WTC11 (cell line): ENCODE data around the gene KSR2. TPM values are rescaled to one million over a fixed set of nuclear protein-coding genes. Genes with fewer than 3 reads are reported as not detected.

Experiments
- ATAC-seq: fragments of 200-7000 bp; cut with Tn5 transposase; 2 replicates; pipeline ENCODE4 v1.10.0; 2021; ENCODE audit warnings: mild to moderate bottlenecking, moderate library complexity
- CTCF ChIA-PET: fragments of 300-600 bp; sonication (Branson Sonifier 250); formaldehyde crosslinking; loops from one replicate; lab custom pipeline; 2021; ENCODE audit warnings: antibody characterized with exemption; lab: Charles Lee
- POLR2A ChIA-PET: fragments of 350-600 bp; sonication (Branson Sonifier 250); formaldehyde crosslinking; loops from one replicate; lab custom pipeline; 2021; ENCODE audit warnings: antibody characterized with exemption; lab: Charles Lee
- DNase-seq: peaks from one replicate; pipeline ENCODE4 v3.0.0; 2021; ENCODE audit warnings: low spot score
- H3K27ac Mint-ChIP-seq: 2 replicates; pipeline ENCODE4 v1.8.0; 2021; ENCODE audit warnings: mixed read lengths
- H3K27me3 Mint-ChIP-seq: 2 replicates; pipeline ENCODE4 v1.8.0; 2021; ENCODE audit warnings: low read depth, mild to moderate bottlenecking, moderate library complexity, mixed read lengths
- H3K36me3 Mint-ChIP-seq: 2 replicates; pipeline ENCODE4 v1.8.0; 2021; ENCODE audit warnings: mixed read lengths
- H3K4me1 Mint-ChIP-seq: 2 replicates; pipeline ENCODE4 v1.8.0; 2022; ENCODE audit warnings: mixed read lengths
- H3K4me3 Mint-ChIP-seq: 2 replicates; pipeline ENCODE4 v1.8.0; 2021; ENCODE audit warnings: mild to moderate bottlenecking, moderate library complexity, mixed read lengths
- H3K9me3 Mint-ChIP-seq: 2 replicates; pipeline ENCODE4 v1.8.0; 2021; ENCODE audit warnings: mixed read lengths
- EMX1 ChIP-seq: fragments of 250-450 bp; sonication (Bioruptor Pico); IDR thresholded peaks from 2 replicates; pipeline ENCODE4 v1.8.0; 2021; ENCODE audit warnings: mild to moderate bottlenecking
- ESRRA ChIP-seq: sonication (generic); formaldehyde crosslinking; IDR thresholded peaks from 2 replicates; pipeline ENCODE4 v1.8.1; 2022; ENCODE audit warnings: mild to moderate bottlenecking, missing genetic modification reagents, borderline replicate concordance
- FOXP1 ChIP-seq: sonication (generic); formaldehyde crosslinking; IDR thresholded peaks from 2 replicates; pipeline ENCODE4 v1.8.0; 2022; ENCODE audit warnings: missing genetic modification reagents, mild to moderate bottlenecking, moderate library complexity, borderline replicate concordance
- GABPB1 ChIP-seq: sonication (generic); formaldehyde crosslinking; IDR thresholded peaks from 2 replicates; pipeline ENCODE4 v1.8.1; 2023; ENCODE audit warnings: mild to moderate bottlenecking, missing genetic modification reagents
- HMGA2 ChIP-seq: fragments of 250-450 bp; sonication (Bioruptor Pico); IDR thresholded peaks from 2 replicates; pipeline ENCODE4 v1.4.0; 2021; ENCODE audit warnings: mild to moderate bottlenecking, moderate library complexity
- JAZF1 ChIP-seq: fragments of 250-450 bp; sonication (Bioruptor Pico); IDR thresholded peaks from 2 replicates; pipeline ENCODE4 v1.9.0; 2021; ENCODE audit warnings: moderate library complexity, mild to moderate bottlenecking, inconsistent platforms
- JUN ChIP-seq: sonication (generic); formaldehyde crosslinking; IDR thresholded peaks from 2 replicates; pipeline ENCODE4 v1.8.0; 2023; ENCODE audit warnings: mild to moderate bottlenecking, missing genetic modification reagents
- MXD4 ChIP-seq: fragments of 250-450 bp; sonication (Bioruptor Pico); IDR thresholded peaks from 2 replicates; pipeline ENCODE4 v1.8.0; 2021; ENCODE audit warnings: mild to moderate bottlenecking, moderate library complexity, borderline replicate concordance
- NFE2L1 ChIP-seq: sonication (generic); formaldehyde crosslinking; IDR thresholded peaks from 2 replicates; pipeline ENCODE4 v1.8.1; 2023; ENCODE audit warnings: missing genetic modification reagents
- SMAD3 ChIP-seq: sonication (generic); formaldehyde crosslinking; IDR thresholded peaks from 2 replicates; pipeline ENCODE4 v1.8.0; 2022; ENCODE audit warnings: missing genetic modification reagents, mild to moderate bottlenecking, borderline replicate concordance
- SMAD4 ChIP-seq: sonication (generic); formaldehyde crosslinking; IDR thresholded peaks from 2 replicates; pipeline ENCODE4 v1.8.0; 2022; ENCODE audit warnings: mild to moderate bottlenecking, missing genetic modification reagents
- SOX15 ChIP-seq: fragments of 250-450 bp; sonication (Bioruptor Pico); IDR thresholded peaks from 2 replicates; pipeline ENCODE4 v1.9.0; 2021; ENCODE audit warnings: mild to moderate bottlenecking
- SP1 ChIP-seq: sonication (generic); formaldehyde crosslinking; conservative IDR thresholded peaks from 2 replicates; pipeline ENCODE4 v1.8.1; 2022; ENCODE audit warnings: missing genetic modification reagents
- ZNF138 ChIP-seq: sonication (generic); formaldehyde crosslinking; conservative IDR thresholded peaks from 2 replicates; pipeline ENCODE4 v1.8.1; 2022; ENCODE audit warnings: mild to moderate bottlenecking, moderate library complexity, missing genetic modification reagents
- ZNF263 ChIP-seq: sonication (generic); formaldehyde crosslinking; IDR thresholded peaks from 2 replicates; pipeline ENCODE4 v1.8.1; 2022; ENCODE audit warnings: low read depth, mild to moderate bottlenecking, moderate library complexity, missing genetic modification reagents
- ZNF396 ChIP-seq: fragments of 250-450 bp; sonication (Bioruptor Pico); IDR thresholded peaks from 2 replicates; pipeline ENCODE4 v1.8.0; 2021; ENCODE audit warnings: mild to moderate bottlenecking, moderate library complexity, borderline replicate concordance
- ZNF416 ChIP-seq: fragments of 250-450 bp; sonication (Bioruptor Pico); IDR thresholded peaks from 2 replicates; pipeline ENCODE4 v1.9.0; 2021; ENCODE audit warnings: mild to moderate bottlenecking, inconsistent platforms
- total RNA-seq: library from RNA; stranded (reverse); gene quantifications from 3 replicates; pipeline ENCODE4 v1.2.3, GENCODE V29; 2021
- TF ChIP-seq, protein P1 (sequence below): fragments of 250-450 bp; sonication (Bioruptor Pico); IDR thresholded peaks from 2 replicates; pipeline ENCODE4 v1.9.0; 2021; ENCODE audit warnings: mild to moderate bottlenecking
- TF ChIP-seq, protein P2 (sequence below): sonication (generic); formaldehyde crosslinking; IDR thresholded peaks from 2 replicates; pipeline ENCODE4 v1.8.0; 2022; ENCODE audit warnings: mild to moderate bottlenecking, missing genetic modification reagents
- TF ChIP-seq, protein P3 (sequence below): sonication (generic); formaldehyde crosslinking; IDR thresholded peaks from 2 replicates; pipeline ENCODE4 v1.8.1; 2023; ENCODE audit warnings: mild to moderate bottlenecking, missing genetic modification reagents, moderate library complexity
- TF ChIP-seq, protein P4 (sequence below): sonication (generic); formaldehyde crosslinking; IDR thresholded peaks from 2 replicates; pipeline ENCODE4 v1.8.1; 2022; ENCODE audit warnings: mild to moderate bottlenecking, missing genetic modification reagents, moderate library complexity, borderline replicate concordance
- TF ChIP-seq, protein P5 (sequence below): sonication (generic); formaldehyde crosslinking; IDR thresholded peaks from 2 replicates; pipeline ENCODE4 v1.8.0; 2023; ENCODE audit warnings: missing genetic modification reagents, mild to moderate bottlenecking, borderline replicate concordance

The KSR2 gene
- total RNA-seq, 1 experiment from 2014 or later = 2.4 TPM

DNA sequence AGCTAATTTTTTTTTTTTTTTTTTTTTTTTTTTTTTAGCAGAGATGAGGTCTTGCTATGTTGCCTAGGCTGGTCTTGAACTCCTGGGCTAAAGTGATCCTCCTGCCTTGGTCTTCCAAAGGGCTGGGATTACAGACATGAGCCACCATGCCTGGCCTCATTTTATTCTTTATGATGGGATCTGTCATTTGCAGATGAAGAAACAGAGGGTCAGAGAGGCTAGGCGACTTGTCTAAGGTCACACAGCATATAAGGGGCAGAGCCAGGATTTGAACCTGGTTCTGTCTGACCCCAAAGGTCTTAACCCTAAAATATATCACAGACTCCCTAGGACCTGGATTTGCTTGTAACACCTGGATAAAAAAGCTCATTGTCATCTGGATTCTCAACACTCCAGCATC, 282.6 kb downstream of the KSR2 start:
- no peak for ATAC-seq
- H3K27me3 Mint-ChIP-seq = no peaks in the 10 kb centered on the region
- H3K4me3 Mint-ChIP-seq = no peak overlapping the region
- no peaks in the 10 kb centered on the region for H3K9me3 Mint-ChIP-seq
- no peak overlapping the region for H3K27ac Mint-ChIP-seq
- no peak for TF ChIP-seq JUN (CRISPR knock-in tag)
- no peak for TF ChIP-seq MXD4
- no peak for TF ChIP-seq SP1 (CRISPR knock-in tag)
- TF ChIP-seq, protein P1, sequence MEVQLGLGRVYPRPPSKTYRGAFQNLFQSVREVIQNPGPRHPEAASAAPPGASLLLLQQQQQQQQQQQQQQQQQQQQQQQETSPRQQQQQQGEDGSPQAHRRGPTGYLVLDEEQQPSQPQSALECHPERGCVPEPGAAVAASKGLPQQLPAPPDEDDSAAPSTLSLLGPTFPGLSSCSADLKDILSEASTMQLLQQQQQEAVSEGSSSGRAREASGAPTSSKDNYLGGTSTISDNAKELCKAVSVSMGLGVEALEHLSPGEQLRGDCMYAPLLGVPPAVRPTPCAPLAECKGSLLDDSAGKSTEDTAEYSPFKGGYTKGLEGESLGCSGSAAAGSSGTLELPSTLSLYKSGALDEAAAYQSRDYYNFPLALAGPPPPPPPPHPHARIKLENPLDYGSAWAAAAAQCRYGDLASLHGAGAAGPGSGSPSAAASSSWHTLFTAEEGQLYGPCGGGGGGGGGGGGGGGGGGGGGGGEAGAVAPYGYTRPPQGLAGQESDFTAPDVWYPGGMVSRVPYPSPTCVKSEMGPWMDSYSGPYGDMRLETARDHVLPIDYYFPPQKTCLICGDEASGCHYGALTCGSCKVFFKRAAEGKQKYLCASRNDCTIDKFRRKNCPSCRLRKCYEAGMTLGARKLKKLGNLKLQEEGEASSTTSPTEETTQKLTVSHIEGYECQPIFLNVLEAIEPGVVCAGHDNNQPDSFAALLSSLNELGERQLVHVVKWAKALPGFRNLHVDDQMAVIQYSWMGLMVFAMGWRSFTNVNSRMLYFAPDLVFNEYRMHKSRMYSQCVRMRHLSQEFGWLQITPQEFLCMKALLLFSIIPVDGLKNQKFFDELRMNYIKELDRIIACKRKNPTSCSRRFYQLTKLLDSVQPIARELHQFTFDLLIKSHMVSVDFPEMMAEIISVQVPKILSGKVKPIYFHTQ (CRISPR knock-in tag) = no peak
- TF ChIP-seq FOXP1 = no peak
- TF ChIP-seq NFE2L1 (CRISPR knock-in tag) = no peak
- TF ChIP-seq SOX15 (CRISPR knock-in tag) = no peak
- TF ChIP-seq GABPB1 (CRISPR knock-in tag) = no peak
- TF ChIP-seq ZNF416 = no peak
- no peak for TF ChIP-seq ZNF263
- H3K36me3 Mint-ChIP-seq = no peaks in the 10 kb centered on the region
- ChIA-PET CTCF (interaction anchor here (0.9 to 3.4 kb wide), 10 partner anchors 11 to 450 kb away, joined by 3 to 29 read pairs (median 7); no protein-coding TSS in a partner anchor), POLR2A (no interaction called here)
- DNase-seq = no peak
- H3K4me1 Mint-ChIP-seq = peaks cover 26% of the 10 kb centered on the region

DNA sequence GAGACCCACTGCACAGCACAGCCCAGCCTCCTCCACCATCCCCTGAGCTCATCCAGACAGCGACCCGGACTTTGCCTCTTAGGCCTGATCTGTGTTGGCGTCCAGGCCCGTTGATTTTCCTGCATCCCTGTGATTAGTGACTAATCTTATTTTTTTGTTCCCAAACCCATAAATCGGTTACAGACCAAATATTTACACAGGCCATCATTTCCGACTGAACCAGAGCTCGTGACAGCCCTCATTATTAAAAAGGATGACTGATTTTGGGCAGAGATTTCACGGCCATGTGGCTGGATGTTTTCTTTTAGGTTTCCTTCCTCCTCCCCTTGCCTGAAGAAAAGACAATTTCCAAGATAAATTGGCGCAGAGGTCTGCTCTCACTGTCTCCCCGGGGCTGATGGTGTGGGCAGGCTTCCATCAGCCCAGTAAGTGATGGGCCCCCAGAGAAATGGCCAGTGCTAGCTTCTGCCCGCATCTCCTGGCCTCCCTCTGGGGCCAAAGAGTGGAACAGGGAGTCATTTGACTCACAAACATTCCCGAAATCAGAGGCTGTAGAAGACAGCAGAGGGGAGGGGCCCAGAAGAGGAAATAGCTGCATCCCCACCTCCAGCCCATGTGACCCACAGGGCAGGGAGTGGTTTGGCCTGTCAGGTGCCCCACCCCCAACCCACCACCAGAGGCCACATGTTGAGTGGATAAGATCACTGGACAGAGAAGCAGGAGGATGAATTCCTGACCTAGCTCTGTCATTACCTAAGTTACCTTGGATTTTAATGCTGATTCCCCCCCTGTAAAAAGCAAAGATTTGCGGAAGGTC, 283.5 kb downstream of the KSR2 start:
- TF ChIP-seq SMAD4 (CRISPR knock-in tag) = no peak
- TF ChIP-seq, protein P2, sequence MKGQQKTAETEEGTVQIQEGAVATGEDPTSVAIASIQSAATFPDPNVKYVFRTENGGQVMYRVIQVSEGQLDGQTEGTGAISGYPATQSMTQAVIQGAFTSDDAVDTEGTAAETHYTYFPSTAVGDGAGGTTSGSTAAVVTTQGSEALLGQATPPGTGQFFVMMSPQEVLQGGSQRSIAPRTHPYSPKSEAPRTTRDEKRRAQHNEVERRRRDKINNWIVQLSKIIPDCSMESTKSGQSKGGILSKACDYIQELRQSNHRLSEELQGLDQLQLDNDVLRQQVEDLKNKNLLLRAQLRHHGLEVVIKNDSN = peak; percentile 90
- TF ChIP-seq HMGA2 (CRISPR knock-in tag) = no peak
- TF ChIP-seq SMAD3 = no peak
- TF ChIP-seq ZNF396 (CRISPR knock-in tag) = no peak
- TF ChIP-seq, protein P3, sequence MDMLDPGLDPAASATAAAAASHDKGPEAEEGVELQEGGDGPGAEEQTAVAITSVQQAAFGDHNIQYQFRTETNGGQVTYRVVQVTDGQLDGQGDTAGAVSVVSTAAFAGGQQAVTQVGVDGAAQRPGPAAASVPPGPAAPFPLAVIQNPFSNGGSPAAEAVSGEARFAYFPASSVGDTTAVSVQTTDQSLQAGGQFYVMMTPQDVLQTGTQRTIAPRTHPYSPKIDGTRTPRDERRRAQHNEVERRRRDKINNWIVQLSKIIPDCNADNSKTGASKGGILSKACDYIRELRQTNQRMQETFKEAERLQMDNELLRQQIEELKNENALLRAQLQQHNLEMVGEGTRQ (CRISPR knock-in tag) = peak; percentile 92
- TF ChIP-seq, protein P4, sequence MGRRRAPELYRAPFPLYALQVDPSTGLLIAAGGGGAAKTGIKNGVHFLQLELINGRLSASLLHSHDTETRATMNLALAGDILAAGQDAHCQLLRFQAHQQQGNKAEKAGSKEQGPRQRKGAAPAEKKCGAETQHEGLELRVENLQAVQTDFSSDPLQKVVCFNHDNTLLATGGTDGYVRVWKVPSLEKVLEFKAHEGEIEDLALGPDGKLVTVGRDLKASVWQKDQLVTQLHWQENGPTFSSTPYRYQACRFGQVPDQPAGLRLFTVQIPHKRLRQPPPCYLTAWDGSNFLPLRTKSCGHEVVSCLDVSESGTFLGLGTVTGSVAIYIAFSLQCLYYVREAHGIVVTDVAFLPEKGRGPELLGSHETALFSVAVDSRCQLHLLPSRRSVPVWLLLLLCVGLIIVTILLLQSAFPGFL = no peak
- no peak for TF ChIP-seq ZNF138
- Mint-ChIP-seq H3K4me1 (peaks cover 20% of the 10 kb centered on the region), H3K4me3 (peak overlapping the region; percentile 43), H3K9me3 (no peaks in the 10 kb centered on the region), H3K36me3 (no peaks in the 10 kb centered on the region), H3K27me3 (no peaks in the 10 kb centered on the region), H3K27ac (peak overlapping the region; percentile 98)
- ChIA-PET CTCF (interaction anchor here (0.6 to 3.4 kb wide), 16 partner anchors 11 to 472 kb away, joined by 3 to 29 read pairs (median 4); no protein-coding TSS in a partner anchor), POLR2A (interaction anchor here (1.1 kb wide), 2 partner anchors 10 to 165 kb away, joined by 3 to 5 read pairs; no protein-coding TSS in a partner anchor)
- ATAC-seq (peak; percentile 100), DNase-seq (peak; percentile 85)

DNA sequence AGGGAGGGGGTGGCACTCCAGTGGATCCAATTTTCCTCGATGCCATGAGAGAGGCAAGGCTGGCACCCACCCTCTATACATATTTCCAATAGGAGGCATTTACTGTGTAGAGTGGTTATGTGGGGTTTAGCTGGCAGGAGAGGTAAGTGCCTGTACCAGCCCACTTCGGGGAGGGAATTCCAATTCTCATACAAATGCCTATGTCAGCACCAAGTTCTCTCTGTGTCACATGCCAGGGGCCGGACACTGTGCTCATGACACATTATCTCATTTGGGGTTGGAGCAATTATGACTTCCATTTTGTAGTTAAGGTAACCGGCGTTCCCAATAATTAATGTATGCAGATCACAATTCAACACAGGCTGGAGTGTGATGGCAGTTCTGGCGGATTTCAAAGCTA, 284.3 kb downstream of the KSR2 start:
- ChIA-PET CTCF (interaction anchor here (1.9 to 3.4 kb wide), 3 partner anchors 13 to 318 kb away, joined by 10 to 29 read pairs (median 19); no protein-coding TSS in a partner anchor), POLR2A (no interaction called here)
- Mint-ChIP-seq H3K36me3 (no peaks in the 10 kb centered on the region), H3K9me3 (no peaks in the 10 kb centered on the region), H3K27ac (no peak overlapping the region), H3K4me3 (no peak overlapping the region), H3K27me3 (no peaks in the 10 kb centered on the region), H3K4me1 (peaks cover 24% of the 10 kb centered on the region)
- no peak for ATAC-seq
- no peak for DNase-seq
- TF ChIP-seq EMX1 (CRISPR knock-in tag) (no peak), ESRRA (no peak), JAZF1 (CRISPR knock-in tag) (no peak)
- TF ChIP-seq, protein P5, sequence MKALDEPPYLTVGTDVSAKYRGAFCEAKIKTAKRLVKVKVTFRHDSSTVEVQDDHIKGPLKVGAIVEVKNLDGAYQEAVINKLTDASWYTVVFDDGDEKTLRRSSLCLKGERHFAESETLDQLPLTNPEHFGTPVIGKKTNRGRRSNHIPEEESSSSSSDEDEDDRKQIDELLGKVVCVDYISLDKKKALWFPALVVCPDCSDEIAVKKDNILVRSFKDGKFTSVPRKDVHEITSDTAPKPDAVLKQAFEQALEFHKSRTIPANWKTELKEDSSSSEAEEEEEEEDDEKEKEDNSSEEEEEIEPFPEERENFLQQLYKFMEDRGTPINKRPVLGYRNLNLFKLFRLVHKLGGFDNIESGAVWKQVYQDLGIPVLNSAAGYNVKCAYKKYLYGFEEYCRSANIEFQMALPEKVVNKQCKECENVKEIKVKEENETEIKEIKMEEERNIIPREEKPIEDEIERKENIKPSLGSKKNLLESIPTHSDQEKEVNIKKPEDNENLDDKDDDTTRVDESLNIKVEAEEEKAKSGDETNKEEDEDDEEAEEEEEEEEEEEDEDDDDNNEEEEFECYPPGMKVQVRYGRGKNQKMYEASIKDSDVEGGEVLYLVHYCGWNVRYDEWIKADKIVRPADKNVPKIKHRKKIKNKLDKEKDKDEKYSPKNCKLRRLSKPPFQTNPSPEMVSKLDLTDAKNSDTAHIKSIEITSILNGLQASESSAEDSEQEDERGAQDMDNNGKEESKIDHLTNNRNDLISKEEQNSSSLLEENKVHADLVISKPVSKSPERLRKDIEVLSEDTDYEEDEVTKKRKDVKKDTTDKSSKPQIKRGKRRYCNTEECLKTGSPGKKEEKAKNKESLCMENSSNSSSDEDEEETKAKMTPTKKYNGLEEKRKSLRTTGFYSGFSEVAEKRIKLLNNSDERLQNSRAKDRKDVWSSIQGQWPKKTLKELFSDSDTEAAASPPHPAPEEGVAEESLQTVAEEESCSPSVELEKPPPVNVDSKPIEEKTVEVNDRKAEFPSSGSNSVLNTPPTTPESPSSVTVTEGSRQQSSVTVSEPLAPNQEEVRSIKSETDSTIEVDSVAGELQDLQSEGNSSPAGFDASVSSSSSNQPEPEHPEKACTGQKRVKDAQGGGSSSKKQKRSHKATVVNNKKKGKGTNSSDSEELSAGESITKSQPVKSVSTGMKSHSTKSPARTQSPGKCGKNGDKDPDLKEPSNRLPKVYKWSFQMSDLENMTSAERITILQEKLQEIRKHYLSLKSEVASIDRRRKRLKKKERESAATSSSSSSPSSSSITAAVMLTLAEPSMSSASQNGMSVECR (CRISPR knock-in tag) = no peak
